Ramos (cell line): ENCODE results near the gene FAM222A.

ENCODE experiments used
- in situ Hi-C: fragments of 300-500 bp; cut with MboI; formaldehyde crosslinking; loops from one replicate; pipeline ENCODE4 v1.14.3; 2022; ENCODE audit warnings: low sequenced_read_pairs; ENCODE audit not compliant: unreplicated experiment

The FAM222A gene

GRCh38 chr12:109710205-109710746 lies 3.3 kb upstream of the FAM222A start:
- in situ Hi-C loops: no loop called here

- in situ Hi-C loops: no loop called here
These were observed 2.7 kb upstream of the FAM222A start for GRCh38 chr12:109710747-109711595.

GRCh38 chr12:109711596-109712461 lies 1.8 kb upstream of the FAM222A start:
- in situ Hi-C loops: no loop called here

GRCh38 chr12:109714141-109714912 lies 702 bp downstream of the FAM222A start:
- in situ Hi-C loops: no loop called here

DNA sequence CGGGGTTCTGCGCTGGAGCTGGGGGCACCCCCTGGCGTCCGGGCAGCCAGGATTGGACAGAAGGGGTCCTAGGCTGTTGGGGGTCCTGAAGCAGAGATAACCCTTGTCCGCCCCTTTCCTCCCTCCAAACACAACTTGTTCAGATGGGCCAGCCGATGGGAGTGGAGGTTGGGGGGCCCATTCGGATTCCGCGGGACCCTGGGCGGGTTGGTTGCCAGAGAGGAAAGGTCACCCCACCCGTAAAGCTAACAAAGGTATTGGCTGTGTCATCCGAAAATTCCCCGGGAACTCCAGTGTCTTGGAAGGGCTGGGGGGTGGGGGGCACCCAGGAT lies 1.3 kb downstream of the FAM222A start:
- in situ Hi-C loops: no loop called here

- in situ Hi-C loops: no loop called here
These were observed 1.9 kb downstream of the FAM222A start for GRCh38 chr12:109715310-109716091.

DNA sequence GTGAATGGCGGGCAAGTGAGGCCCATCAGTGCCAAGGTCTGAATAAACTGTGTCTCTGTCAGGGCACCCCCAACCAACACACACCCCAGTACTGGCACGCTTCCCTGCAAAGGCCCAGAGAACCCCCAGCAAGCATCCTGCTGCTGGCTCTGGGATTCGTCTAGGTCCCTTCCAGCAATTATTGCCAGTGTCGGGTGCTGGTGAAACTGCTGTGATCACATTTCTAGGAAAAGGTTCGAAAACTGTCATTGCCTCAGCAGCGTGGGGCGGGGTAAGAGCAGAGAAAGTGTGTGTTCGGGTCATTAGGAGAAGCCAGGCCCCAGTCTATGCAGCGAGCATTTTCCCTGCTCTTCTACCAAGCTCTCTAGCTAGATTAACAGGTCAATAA lies 2.5 kb downstream of the FAM222A start:
- in situ Hi-C loops: no loop called here

DNA sequence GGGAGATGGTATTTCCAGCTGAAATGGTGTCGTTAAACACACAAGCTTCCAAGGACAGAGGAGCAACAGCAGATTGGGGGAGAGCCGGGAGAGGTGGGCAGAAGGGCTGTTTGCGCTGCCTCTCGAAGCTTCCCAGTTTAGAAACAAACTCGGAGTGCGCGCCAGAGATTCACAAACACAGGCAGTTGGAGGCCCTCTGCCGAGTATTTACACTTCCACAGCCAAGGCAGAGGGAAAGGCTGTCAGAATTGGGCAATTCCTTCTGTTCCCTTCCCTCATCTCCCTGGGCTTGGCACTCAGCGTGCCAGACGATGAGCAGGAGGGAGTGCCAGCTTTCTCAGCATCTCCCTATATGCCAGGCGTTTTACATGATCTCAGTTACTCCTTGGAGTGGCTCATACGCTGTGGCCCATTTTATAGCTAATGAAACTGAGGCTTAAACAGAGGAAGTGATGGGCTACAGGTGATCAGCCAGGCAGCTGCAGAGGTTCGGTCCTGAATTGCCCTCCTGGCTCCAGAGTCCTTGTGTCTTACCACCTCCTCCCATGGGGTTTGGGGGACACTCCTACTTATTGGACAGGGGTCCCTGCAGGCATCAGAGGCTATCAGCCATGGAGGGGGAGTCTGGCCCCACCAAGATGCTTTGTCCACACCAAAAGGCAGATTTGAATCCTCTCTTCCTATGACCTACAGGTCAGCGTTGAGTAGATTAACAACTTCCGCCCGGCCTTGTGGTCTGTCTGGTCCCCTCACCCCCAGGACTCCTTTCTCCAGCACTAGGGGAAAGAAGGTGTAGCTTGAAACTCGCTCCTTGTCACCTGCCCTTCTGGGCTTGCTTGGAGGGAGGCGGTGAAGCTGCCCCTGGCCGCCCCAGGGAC lies 3.1 kb downstream of the FAM222A start:
- in situ Hi-C loops: no loop called here

DNA sequence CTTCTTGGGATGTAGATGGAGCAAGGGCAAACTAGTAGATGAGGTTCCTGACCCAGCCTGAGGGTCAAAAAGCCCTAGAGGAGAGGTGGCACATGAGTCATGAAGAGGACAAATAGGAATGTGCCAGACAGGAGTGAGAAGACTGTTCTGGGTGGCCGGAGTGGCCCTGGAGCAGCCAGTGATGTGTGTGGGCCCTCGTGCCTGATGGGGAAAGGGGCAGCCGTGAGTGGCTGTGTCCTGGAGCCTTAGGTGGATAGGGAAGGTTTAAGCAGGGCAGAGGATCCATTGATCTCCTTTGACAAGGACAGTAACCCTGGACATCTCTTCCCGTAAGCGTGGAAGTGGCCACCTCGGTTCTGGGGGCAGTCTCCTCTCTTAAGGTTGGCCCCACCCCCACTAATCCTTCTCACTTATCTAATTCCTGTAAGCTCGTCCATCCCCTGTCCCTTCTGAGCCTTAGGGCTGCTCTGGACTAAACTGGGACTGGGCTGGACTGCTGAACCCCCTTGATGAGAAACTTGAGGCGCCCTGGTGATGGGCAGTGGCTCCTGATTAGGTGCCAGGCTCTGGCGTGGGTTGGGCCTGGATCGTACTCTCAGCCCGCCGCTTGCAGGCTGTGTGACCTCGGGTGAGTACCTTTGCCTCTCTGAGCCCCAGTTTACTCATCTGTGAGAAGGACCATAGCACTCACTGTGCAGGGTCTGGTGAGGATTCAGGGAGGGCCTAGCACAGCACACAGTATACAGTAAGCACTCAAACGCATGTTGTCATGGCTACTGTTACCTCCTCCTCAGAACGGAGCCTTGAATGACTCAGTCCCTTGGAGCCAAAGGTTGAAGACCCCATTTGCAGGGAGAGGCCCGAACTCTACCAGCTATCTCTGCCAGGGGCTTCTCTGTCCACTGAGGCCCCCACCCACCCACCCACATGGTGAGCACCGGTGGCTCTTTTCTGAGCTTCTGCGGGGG lies 4.0 kb downstream of the FAM222A start:
- in situ Hi-C loops: no loop called here

- in situ Hi-C loops: no loop called here
These were observed 4.8 kb downstream of the FAM222A start for GRCh38 chr12:109718390-109718789.

GRCh38 chr12:109719123-109720022 lies 5.7 kb downstream of the FAM222A start:
- in situ Hi-C loops: no loop called here

DNA sequence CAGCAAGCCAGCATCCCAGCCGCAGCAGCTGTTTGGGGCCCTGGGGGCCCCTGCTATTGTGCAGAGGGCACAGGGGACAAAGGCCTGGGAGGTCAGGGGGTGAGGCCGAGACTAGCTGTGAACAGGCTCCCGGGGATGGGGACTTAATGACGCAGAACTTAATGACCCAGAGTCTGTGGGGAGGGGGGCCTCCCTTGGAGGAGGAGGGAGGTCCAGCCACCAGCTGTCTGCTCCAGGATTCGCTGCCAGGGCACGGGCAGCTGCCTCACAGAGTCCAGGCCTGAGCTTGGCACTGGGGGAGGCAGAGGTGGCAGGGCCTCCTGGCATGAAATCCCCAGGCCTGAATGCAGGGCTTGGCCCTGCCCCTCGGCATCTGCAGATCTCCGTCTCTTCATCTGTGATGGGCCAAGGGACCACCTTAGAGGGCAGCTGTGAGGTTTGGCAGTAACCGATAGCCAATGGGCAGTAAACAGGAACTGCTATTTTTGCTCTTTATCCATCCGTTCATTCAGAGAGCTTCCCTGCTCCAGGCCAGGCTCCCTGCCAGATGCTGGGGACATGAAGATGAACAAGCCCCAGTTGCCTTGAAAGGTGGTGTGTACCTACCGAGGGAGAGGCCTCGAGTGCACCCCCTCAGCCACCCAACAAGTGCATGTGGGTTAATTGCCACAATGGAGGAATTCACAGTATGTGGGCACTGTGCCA lies 6.7 kb downstream of the FAM222A start:
- in situ Hi-C loops: no loop called here

- in situ Hi-C loops: no loop called here
These were observed 7.2 kb downstream of the FAM222A start for GRCh38 chr12:109720857-109721189.

DNA sequence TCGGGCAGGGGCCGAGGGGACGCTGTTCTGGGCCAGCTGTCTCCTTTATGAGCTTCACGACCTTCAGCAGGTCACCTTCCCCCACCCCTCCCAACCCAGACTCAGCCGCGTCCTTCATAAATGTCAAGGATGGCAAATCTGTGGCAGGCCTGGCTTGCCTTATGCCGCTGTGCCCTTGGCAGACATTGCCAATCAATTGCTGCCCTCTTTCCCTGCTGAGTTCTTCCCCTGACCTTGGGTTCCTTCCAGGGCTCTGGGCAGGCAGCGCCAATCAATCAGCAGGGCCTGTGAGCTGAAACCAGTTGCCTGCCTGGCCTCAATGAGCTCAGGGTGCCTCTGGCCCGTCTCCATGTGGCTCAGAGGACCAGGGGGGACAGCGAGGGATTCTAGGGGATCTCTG lies 7.7 kb downstream of the FAM222A start:
- in situ Hi-C loops: no loop called here

- in situ Hi-C loops: no loop called here
These were observed 8.5 kb downstream of the FAM222A start for GRCh38 chr12:109722022-109722720.

DNA sequence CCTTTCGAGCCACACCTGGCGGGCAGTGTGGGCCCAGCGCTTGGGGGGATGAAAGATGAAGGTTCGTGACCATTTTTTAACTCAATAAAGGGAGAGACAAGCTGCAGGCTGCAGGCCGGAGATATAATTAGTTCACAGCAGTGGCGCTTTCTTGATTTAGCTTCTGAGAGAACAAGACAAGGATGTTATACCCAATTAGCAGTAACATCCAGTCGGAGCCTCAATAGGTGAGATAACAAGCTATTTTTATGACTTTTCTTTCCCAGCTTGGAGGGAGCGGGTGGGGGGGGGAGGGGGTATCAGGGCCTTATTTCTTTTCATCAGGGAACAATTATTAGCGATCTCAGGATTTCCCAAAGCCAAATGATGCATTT lies 9.1 kb downstream of the FAM222A start:
- in situ Hi-C loops: no loop called here
